ENCODE results near the gene PIAS4.

Gene PIAS4

GRCh38 chr19:4033028-4033956 lies 25.8 kb downstream of the PIAS4 start:
- ChIA-PET CTCF (no interaction called here), POLR2A (interaction anchor here (1.6 kb wide), 1 partner anchor 25 kb away, joined by 3 read pairs; no protein-coding TSS in a partner anchor)

DNA sequence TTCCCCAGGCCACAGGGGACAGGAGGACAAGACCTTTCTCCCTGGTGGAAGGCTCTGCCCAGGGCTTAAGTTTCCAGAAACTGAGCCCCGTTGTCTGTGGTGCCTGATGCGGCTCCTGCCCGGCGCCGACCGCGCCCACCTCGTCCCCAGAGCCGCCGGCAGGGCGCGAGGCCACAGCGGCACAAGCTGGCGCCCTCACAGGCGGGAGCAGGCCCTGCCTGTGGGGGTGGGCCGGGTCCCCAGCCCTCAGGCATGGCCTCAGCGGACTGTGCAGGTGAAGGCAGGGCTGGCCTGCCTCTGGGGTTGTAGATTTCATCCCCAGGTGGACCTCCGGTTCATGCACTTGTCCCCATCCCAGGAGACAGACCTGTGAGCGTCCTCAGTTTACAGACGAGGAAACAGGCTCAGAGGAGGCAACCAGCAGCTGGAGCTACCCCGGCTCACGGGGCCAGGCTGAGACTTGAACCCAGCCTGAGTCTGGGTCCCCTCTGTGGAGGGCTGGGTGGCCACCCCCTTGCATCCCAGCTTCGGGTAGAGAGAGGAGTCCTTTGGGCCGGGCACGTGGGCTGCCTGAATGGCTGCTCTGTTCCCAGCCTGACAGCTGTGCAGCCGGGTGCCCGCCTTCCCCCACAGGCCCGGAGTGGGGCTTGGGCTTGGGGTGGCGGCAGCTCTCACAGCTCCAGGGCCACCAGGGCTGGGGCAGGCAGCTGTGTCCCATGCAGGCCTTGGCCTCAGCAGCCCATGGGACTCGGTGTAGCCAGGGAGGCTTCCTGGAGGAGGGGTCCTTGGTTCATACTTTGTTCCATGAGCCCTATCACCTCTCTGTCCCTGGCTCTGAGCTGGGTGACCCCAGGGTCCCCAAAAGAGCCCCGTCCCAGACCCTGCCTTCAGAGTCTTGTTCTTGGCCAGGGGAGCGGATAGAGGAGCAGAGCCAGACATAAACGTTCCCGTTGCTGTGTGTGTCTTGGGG lies 26.8 kb downstream of the PIAS4 start:
- CTCF ChIA-PET = no interaction called here
- POLR2A ChIA-PET = interaction anchor here (0.6 to 1.6 kb wide), 3 partner anchors 10 to 24 kb away, joined by 3 read pairs; no protein-coding TSS in a partner anchor
- no peak for DNase-seq (ENCODE audit: low read depth, low spot score)
- TF ChIP-seq, protein P1, sequence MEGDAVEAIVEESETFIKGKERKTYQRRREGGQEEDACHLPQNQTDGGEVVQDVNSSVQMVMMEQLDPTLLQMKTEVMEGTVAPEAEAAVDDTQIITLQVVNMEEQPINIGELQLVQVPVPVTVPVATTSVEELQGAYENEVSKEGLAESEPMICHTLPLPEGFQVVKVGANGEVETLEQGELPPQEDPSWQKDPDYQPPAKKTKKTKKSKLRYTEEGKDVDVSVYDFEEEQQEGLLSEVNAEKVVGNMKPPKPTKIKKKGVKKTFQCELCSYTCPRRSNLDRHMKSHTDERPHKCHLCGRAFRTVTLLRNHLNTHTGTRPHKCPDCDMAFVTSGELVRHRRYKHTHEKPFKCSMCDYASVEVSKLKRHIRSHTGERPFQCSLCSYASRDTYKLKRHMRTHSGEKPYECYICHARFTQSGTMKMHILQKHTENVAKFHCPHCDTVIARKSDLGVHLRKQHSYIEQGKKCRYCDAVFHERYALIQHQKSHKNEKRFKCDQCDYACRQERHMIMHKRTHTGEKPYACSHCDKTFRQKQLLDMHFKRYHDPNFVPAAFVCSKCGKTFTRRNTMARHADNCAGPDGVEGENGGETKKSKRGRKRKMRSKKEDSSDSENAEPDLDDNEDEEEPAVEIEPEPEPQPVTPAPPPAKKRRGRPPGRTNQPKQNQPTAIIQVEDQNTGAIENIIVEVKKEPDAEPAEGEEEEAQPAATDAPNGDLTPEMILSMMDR (IDR thresholded peaks at IDR 0.05; ENCODE audit: insufficient read depth, low read length, missing control alignments) = no peak
- H3K4me3 ChIP-seq (ENCODE audit: low read depth, low read length) = no peak overlapping the region

More at GRCh38 chr19:4033028-4033956, 25.8 kb downstream of the PIAS4 start:
- DNase-seq (ENCODE audit: low read depth, low spot score) = no peak
- no peak overlapping the region for H3K4me3 ChIP-seq (ENCODE audit: low read depth, low read length)
- TF ChIP-seq, protein P1 (IDR thresholded peaks at IDR 0.05; ENCODE audit: insufficient read depth, low read length, missing control alignments) = no peak

GRCh38 chr19:4035018-4035566 lies 27.6 kb downstream of the PIAS4 start:
- ChIA-PET POLR2A (interaction anchor here (0.6 to 0.9 kb wide), 2 partner anchors 9 to 10 kb away, joined by 3 read pairs; no protein-coding TSS in a partner anchor), CTCF (no interaction called here)
- H3K4me3 ChIP-seq (ENCODE audit: low read depth, low read length) = no peak overlapping the region
- TF ChIP-seq, protein P1 (IDR thresholded peaks at IDR 0.05; ENCODE audit: insufficient read depth, low read length, missing control alignments) = no peak
- DNase-seq (ENCODE audit: low read depth, low spot score) = no peak

DNA sequence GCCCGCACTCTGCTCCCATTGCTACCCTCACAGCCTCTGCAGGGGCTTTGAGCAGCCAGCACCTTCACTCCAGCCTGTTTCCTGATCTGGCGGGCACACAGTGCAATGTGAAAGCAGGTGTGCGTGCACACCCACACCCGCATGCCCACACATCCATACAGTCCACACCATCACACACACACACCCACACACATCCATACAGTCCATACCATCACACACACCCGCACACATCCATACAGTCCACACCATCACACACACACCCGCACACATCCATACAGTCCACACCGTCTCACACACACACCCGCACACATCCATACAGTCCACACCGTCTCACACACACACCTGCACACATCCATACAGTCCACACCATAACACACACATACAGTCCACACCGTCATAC lies 28.0 kb downstream of the PIAS4 start:
- TF ChIP-seq, protein P1 (IDR thresholded peaks at IDR 0.05; ENCODE audit: insufficient read depth, low read length, missing control alignments) = no peak
- CTCF ChIA-PET = no interaction called here
- POLR2A ChIA-PET = no interaction called here
- DNase-seq (ENCODE audit: low read depth, low spot score) = no peak
- no peak overlapping the region for H3K4me3 ChIP-seq (ENCODE audit: low read depth, low read length)

DNA sequence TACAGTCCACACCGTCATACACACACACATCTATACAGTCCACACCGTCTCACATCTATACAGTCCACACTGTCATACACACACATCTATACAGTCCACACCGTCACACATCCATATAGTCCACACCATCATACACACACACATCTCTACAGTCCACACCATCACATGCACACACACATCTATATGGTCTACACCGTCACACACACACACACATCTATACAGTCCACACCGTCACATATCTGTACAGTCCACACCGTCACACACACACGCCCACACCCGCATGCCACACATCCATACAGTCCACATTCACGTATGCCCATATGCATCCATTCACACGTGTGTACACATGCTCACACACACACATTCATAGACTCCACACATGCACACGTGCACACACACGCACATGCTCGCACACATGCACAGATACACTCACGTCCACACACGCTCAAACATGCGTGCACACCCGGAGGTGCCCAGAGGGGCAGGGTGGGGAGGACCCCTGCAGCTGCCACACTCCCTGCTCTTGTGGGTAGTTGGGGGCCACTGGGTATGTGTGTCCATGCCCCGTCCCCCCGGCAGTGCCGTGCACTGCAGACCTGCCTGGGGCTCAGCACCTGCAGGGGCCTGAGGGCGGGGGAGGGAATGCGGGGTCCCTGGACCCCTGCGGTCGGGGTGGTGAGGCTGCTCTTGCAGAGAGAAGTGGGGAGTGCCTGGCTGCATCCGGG lies 29.2 kb downstream of the PIAS4 start:
- CTCF ChIA-PET = no interaction called here
- TF ChIP-seq, protein P1 (IDR thresholded peaks at IDR 0.05; ENCODE audit: insufficient read depth, low read length, missing control alignments) = no peak
- POLR2A ChIA-PET = no interaction called here
- DNase-seq (ENCODE audit: low read depth, low spot score) = no peak
- no peak overlapping the region for H3K4me3 ChIP-seq (ENCODE audit: low read depth, low read length)
